ENCODE results near the gene USPL1. TPM values are rescaled to one million over a fixed set of nuclear protein-coding genes. Genes with fewer than 3 reads are reported as not detected.
A peak's percentile ranks its signal among the peaks of the same experiment; 100 is the strongest.

The USPL1 gene
- total RNA-seq, 1 experiment from 2014 or later: 6.0 TPM

DNA sequence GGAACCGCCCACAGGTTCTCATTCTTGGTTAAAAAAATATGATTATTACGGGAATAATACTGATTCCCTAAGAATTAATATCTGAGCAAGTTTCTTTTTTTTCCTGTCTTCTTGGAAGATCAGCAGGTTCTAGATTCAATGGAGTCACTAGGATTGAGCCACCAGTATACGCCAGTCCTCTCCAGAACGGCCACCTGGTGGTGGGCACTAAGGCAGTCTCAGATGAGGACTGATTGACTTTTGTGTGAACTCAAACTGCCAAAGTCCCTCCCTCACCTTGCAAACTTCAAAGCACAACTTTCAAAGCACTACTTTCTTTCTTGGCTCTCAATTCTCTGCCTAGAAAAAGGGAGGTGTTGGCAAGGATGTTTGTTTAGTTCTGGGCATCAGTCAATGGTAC is 84.3 kb downstream of the USPL1 start:
- H4K20me1 ChIP-seq (ENCODE audit: low read length): no peaks in the 10 kb centered on the region
- H2AFZ ChIP-seq (ENCODE audit: low read length): no peak overlapping the region
- H3K36me3 ChIP-seq (ENCODE audit: low read depth, low read length): no peaks in the 10 kb centered on the region
- H3F3A ChIP-seq (ENCODE audit: low read length, unreplicated experiment): no peaks in the 10 kb centered on the region
- no peaks in the 10 kb centered on the region for H3K79me2 ChIP-seq (ENCODE audit: low read length)
- CTCF ChIA-PET: no interaction called here
- no peak overlapping the region for H3K27ac ChIP-seq (ENCODE audit: low read length)
- BruUV-seq (replicated peaks): no TSS peak
- H3K27me3 ChIP-seq (ENCODE audit: low read length): no peaks in the 10 kb centered on the region
- H3K9me3 ChIP-seq (ENCODE audit: low read length): no peaks in the 10 kb centered on the region
- H3K4me3 ChIP-seq (ENCODE audit: low read length): no peak overlapping the region
- H3K9ac ChIP-seq (ENCODE audit: low read length): no peak overlapping the region
- no peak for ATAC-seq
- TF ChIP-seq EZH2phosphoT487 (IDR thresholded peaks at IDR 0.05; ENCODE audit: borderline replicate concordance, low read length): no peak
- TF ChIP-seq EZH2 (IDR thresholded peaks at IDR 0.05; ENCODE audit: low read length, unreplicated experiment): no peak
- TF ChIP-seq, protein P1, sequence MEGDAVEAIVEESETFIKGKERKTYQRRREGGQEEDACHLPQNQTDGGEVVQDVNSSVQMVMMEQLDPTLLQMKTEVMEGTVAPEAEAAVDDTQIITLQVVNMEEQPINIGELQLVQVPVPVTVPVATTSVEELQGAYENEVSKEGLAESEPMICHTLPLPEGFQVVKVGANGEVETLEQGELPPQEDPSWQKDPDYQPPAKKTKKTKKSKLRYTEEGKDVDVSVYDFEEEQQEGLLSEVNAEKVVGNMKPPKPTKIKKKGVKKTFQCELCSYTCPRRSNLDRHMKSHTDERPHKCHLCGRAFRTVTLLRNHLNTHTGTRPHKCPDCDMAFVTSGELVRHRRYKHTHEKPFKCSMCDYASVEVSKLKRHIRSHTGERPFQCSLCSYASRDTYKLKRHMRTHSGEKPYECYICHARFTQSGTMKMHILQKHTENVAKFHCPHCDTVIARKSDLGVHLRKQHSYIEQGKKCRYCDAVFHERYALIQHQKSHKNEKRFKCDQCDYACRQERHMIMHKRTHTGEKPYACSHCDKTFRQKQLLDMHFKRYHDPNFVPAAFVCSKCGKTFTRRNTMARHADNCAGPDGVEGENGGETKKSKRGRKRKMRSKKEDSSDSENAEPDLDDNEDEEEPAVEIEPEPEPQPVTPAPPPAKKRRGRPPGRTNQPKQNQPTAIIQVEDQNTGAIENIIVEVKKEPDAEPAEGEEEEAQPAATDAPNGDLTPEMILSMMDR (conservative IDR thresholded peaks at IDR 0.05; ENCODE audit: low read depth, low read length): peak; percentile 29; the same call in 1 of the 2 replicates
- H3K9me2 ChIP-seq (replicated peaks; ENCODE audit: low read length): no peaks in the 10 kb centered on the region
- POLR2A ChIA-PET (ENCODE audit: unreplicated experiment): no interaction called here
- H3K4me2 ChIP-seq (ENCODE audit: low read length): no peak overlapping the region
- DNase-seq: no peak
- intact Hi-C loops (cut with micrococcal nuclease): no loop called here
- H3K4me1 ChIP-seq (ENCODE audit: insufficient read depth, low read length): peaks cover 9% of the 10 kb centered on the region; the same call in 1 of the 2 replicates

DNA sequence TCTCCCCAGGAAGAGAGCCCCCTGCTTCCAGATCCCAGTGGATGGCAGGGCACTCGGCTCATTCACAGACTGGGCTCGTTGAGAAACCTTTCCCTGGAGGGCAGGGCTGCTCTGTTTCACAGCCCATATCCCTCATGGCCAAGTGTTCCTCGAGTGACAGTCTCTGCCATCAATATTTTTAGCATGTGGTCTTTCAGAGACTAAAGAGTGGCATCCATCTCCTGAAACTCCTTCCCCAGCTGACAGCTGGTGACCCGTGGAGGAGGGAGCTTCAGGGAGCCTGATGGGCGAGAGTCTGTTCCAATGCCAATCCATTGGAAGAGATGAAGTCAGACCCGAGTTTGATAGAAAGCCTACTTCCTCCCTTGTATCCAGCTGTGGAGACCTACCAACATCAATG is 86.9 kb downstream of the USPL1 start:
- no peak for TF ChIP-seq EZH2 (IDR thresholded peaks at IDR 0.05; ENCODE audit: low read length, unreplicated experiment)
- TF ChIP-seq, protein P1 (conservative IDR thresholded peaks at IDR 0.05; ENCODE audit: low read depth, low read length): no peak
- TF ChIP-seq EZH2phosphoT487 (IDR thresholded peaks at IDR 0.05; ENCODE audit: borderline replicate concordance, low read length): no peak
- ChIA-PET CTCF (no interaction called here), POLR2A (ENCODE audit: unreplicated experiment) (no interaction called here)
- no peak overlapping the region for H3K4me3 ChIP-seq (ENCODE audit: low read length)
- H3K79me2 ChIP-seq (ENCODE audit: low read length): no peaks in the 10 kb centered on the region
- no peak for ATAC-seq
- no peak overlapping the region for H3K9ac ChIP-seq (ENCODE audit: low read length)
- no peaks in the 10 kb centered on the region for H3K9me3 ChIP-seq (ENCODE audit: low read length)
- no peak overlapping the region for H3K4me2 ChIP-seq (ENCODE audit: low read length)
- no peaks in the 10 kb centered on the region for H3F3A ChIP-seq (ENCODE audit: low read length, unreplicated experiment)
- intact Hi-C loops (cut with micrococcal nuclease): no loop called here
- no peaks in the 10 kb centered on the region for H3K36me3 ChIP-seq (ENCODE audit: low read depth, low read length)
- DNase-seq: no peak
- no TSS peak for BruUV-seq (replicated peaks)
- no peaks in the 10 kb centered on the region for H4K20me1 ChIP-seq (ENCODE audit: low read length)
- H3K27ac ChIP-seq (ENCODE audit: low read length): no peak overlapping the region
- no peaks in the 10 kb centered on the region for H3K27me3 ChIP-seq (ENCODE audit: low read length)
- no peak overlapping the region for H2AFZ ChIP-seq (ENCODE audit: low read length)
- H3K9me2 ChIP-seq (replicated peaks; ENCODE audit: low read length): no peaks in the 10 kb centered on the region
- H3K4me1 ChIP-seq (ENCODE audit: insufficient read depth, low read length): peaks cover 9% of the 10 kb centered on the region; the same call in 1 of the 2 replicates

DNA sequence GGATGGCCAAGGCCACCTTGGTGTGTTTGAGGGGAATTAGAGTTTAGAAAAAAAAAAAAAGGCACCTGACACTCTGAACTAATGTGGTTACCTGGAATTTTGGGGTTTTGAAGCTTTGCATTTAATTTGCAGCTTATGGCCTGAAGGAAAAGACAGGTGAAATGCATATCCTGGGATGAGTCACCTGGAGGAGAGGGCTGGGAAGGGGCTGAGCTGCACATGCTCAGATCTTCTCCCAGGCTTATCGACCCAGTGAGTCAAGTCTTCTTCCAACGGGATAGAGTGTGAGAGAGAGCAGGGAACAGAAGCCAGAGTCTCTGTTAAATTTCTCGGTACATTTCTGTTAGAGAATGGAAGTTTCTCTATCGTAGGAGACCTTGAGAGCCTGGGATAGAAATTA is 88.0 kb downstream of the USPL1 start:
- H3K36me3 ChIP-seq (ENCODE audit: low read depth, low read length): no peaks in the 10 kb centered on the region
- no TSS peak for BruUV-seq (replicated peaks)
- DNase-seq: peak; percentile 80
- no peaks in the 10 kb centered on the region for H3K79me2 ChIP-seq (ENCODE audit: low read length)
- intact Hi-C loops (cut with micrococcal nuclease): no loop called here
- H3K4me2 ChIP-seq (ENCODE audit: low read length): peak overlapping the region; percentile 27
- ChIA-PET CTCF (no interaction called here), POLR2A (ENCODE audit: unreplicated experiment) (no interaction called here)
- no peaks in the 10 kb centered on the region for H4K20me1 ChIP-seq (ENCODE audit: low read length)
- no peaks in the 10 kb centered on the region for H3K27me3 ChIP-seq (ENCODE audit: low read length)
- peaks cover 9% of the 10 kb centered on the region; the same call in 1 of the 2 replicates for H3K4me1 ChIP-seq (ENCODE audit: insufficient read depth, low read length)
- H3K9me3 ChIP-seq (ENCODE audit: low read length): no peaks in the 10 kb centered on the region
- no peak overlapping the region for H3K4me3 ChIP-seq (ENCODE audit: low read length)
- peak overlapping the region; percentile 42 for H2AFZ ChIP-seq (ENCODE audit: low read length)
- H3K9me2 ChIP-seq (replicated peaks; ENCODE audit: low read length): no peaks in the 10 kb centered on the region
- no peak overlapping the region for H3K27ac ChIP-seq (ENCODE audit: low read length)
- no peaks in the 10 kb centered on the region for H3F3A ChIP-seq (ENCODE audit: low read length, unreplicated experiment)
- peak; percentile 88 for ATAC-seq
- no peak overlapping the region for H3K9ac ChIP-seq (ENCODE audit: low read length)
- TF ChIP-seq EZH2phosphoT487 (IDR thresholded peaks at IDR 0.05; ENCODE audit: borderline replicate concordance, low read length) (no peak), EZH2 (IDR thresholded peaks at IDR 0.05; ENCODE audit: low read length, unreplicated experiment) (no peak)
- TF ChIP-seq, protein P1 (conservative IDR thresholded peaks at IDR 0.05; ENCODE audit: low read depth, low read length): no peak
